Ascending aorta (tissue), 2 donors: ENCODE data around the gene SUPT20HL1. TPM values are rescaled to one million over a fixed set of nuclear protein-coding genes. Genes with fewer than 3 reads are reported as not detected.

ENCODE experiments used
- DNase-seq, 2 donors: peaks; one replicate each; pipeline ENCODE4 v3.0.0-alpha.2; 2019; ENCODE audit warnings: low spot score in 2 of 2
- H3K27ac ChIP-seq, 2 donors: fragments of 200-600 bp; sonication (generic); one replicate each; pipeline ENCODE4 v1.5.1; 2016 to 2017; ENCODE audit warnings: mild to moderate bottlenecking in 1 of 2
- H3K27me3 ChIP-seq: fragments of 200-600 bp; sonication (generic); one replicate; pipeline ENCODE4 v1.5.1; 2017
- H3K36me3 ChIP-seq, 2 donors: fragments of 200-600 bp; sonication (generic); one replicate each; pipeline ENCODE4 v1.5.1; 2016
- H3K4me1 ChIP-seq, 2 donors: fragments of 200-600 bp; sonication (generic); one replicate each; pipeline ENCODE4 v1.5.1; 2016 to 2017; ENCODE audit warnings: mild to moderate bottlenecking in 1 of 2
- H3K4me3 ChIP-seq, 2 donors: fragments of 200-600 bp; sonication (generic); one replicate each; pipeline ENCODE4 v1.5.1; 2016 to 2017; ENCODE audit warnings: mild to moderate bottlenecking in 1 of 2
- H3K9me3 ChIP-seq, 2 donors: fragments of 200-600 bp; sonication (generic); one replicate each; pipeline ENCODE4 v1.5.1; 2016
- CTCF ChIP-seq, 3 experiments: fragments of 200-600 bp in 2 of 3; fragments of 450-650 bp in 1 of 3; sonication (generic) in 2 of 3; IDR thresholded peaks; one replicate each; pipeline ENCODE4 v1.5.1; 2016 to 2019; ENCODE audit warnings: antibody characterized with exemption in 3 of 3, mild to moderate bottlenecking in 1 of 3, moderate library complexity in 1 of 3
- intact Hi-C: fragments of 100-400 bp; cut with DNase I; formaldehyde crosslinking; loops from one replicate; pipeline ENCODE4 v1.15.1; 2023
- total RNA-seq: library from RNA; depleted of rRNA; stranded (reverse); fragments of >200 nt; gene quantifications from one replicate; pipeline ENCODE4 v1.1.0, GENCODE V29; 2016

The SUPT20HL1 gene
- total RNA-seq, 1 donor from 2014 or later = 1.7 TPM

- H3K36me3 ChIP-seq = no peaks in the 10 kb centered on the region
- H3K27ac ChIP-seq = no peak overlapping the region
- no peaks in the 10 kb centered on the region for H3K4me1 ChIP-seq
- H3K4me3 ChIP-seq = no peak overlapping the region
- no peaks in the 10 kb centered on the region for H3K27me3 ChIP-seq
- no peaks in the 10 kb centered on the region for H3K9me3 ChIP-seq
- TF ChIP-seq CTCF (IDR thresholded peaks at IDR 0.05) = no peak
- intact Hi-C loops = no loop called here
- no peak for DNase-seq
Measured at GRCh38 chrX:24321741-24322395, 38.6 kb upstream of the SUPT20HL1 start.

- no peak for DNase-seq
- no peak overlapping the region for H3K27ac ChIP-seq
- H3K4me3 ChIP-seq = no peak overlapping the region
- no peak for TF ChIP-seq CTCF (IDR thresholded peaks at IDR 0.05)
- H3K9me3 ChIP-seq = no peaks in the 10 kb centered on the region
- no peaks in the 10 kb centered on the region for H3K4me1 ChIP-seq
- no peaks in the 10 kb centered on the region for H3K36me3 ChIP-seq
- intact Hi-C loops = no loop called here
- no peaks in the 10 kb centered on the region for H3K27me3 ChIP-seq
Measured at GRCh38 chrX:24325231-24325630, 35.2 kb upstream of the SUPT20HL1 start.

- Histone ChIP-seq H3K36me3 (no peaks in the 10 kb centered on the region), H3K27me3 (no peaks in the 10 kb centered on the region), H3K4me1 (no peaks in the 10 kb centered on the region), H3K27ac (no peak overlapping the region), H3K9me3 (no peaks in the 10 kb centered on the region), H3K4me3 (no peak overlapping the region)
- TF ChIP-seq CTCF (IDR thresholded peaks at IDR 0.05) = no peak
- intact Hi-C loops = no loop called here
- DNase-seq = no peak
Measured at GRCh38 chrX:24332878-24333277, 27.6 kb upstream of the SUPT20HL1 start.

DNA sequence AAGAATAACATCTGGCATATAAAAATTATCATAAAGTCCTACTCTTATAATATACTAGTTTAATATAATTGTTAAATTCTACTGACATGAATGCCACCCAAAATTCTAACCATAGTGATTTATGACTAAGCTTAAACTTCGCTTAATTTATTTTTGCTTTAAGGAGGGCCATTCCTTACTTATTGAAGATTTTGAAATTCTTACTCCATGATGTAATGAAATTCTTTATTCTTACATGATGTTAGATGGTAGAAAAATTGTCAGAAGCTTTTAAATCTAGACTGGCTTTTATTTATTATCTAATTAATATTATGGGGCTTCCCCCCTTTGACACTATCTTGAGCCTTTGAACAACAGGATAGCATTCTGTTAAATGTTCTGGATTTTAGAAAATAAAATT, 27.1 kb upstream of the SUPT20HL1 start:
- no peak overlapping the region for H3K27ac ChIP-seq
- H3K36me3 ChIP-seq = no peaks in the 10 kb centered on the region
- H3K4me3 ChIP-seq = no peak overlapping the region
- intact Hi-C loops = no loop called here
- DNase-seq = no peak
- no peaks in the 10 kb centered on the region for H3K4me1 ChIP-seq
- no peaks in the 10 kb centered on the region for H3K27me3 ChIP-seq
- TF ChIP-seq CTCF (IDR thresholded peaks at IDR 0.05) = no peak
- no peaks in the 10 kb centered on the region for H3K9me3 ChIP-seq

GRCh38 chrX:24334461-24334860, 26.0 kb upstream of the SUPT20HL1 start:
- H3K27me3 ChIP-seq = no peaks in the 10 kb centered on the region
- H3K9me3 ChIP-seq = no peaks in the 10 kb centered on the region
- TF ChIP-seq CTCF (IDR thresholded peaks at IDR 0.05) = no peak
- H3K4me1 ChIP-seq = no peaks in the 10 kb centered on the region
- H3K36me3 ChIP-seq = no peaks in the 10 kb centered on the region
- no peak overlapping the region for H3K4me3 ChIP-seq
- no peak for DNase-seq
- H3K27ac ChIP-seq = no peak overlapping the region
- intact Hi-C loops = no loop called here

DNA sequence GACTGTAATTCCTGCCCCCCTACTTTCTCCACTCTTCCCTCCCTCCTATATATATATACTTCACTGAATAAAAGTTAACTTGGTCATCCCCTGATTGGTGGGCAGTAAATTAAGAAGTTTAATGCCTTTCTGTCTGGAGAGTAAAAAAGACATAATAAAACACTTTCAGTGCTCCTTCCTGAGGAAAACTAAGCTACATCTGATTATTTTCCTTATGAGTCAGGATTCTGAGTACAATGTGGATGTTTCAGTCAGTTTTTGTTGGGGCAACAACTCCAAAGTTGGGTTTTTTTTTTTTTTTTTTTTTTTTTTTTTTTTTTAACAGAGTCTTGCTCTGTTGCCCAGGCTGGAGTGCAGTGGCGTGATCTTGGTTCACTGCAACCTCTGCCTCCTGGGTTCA, 24.6 kb upstream of the SUPT20HL1 start:
- Histone ChIP-seq H3K4me1 (no peaks in the 10 kb centered on the region), H3K4me3 (no peak overlapping the region), H3K9me3 (no peaks in the 10 kb centered on the region), H3K36me3 (no peaks in the 10 kb centered on the region), H3K27ac (no peak overlapping the region), H3K27me3 (no peaks in the 10 kb centered on the region)
- intact Hi-C loops = no loop called here
- DNase-seq = no peak
- no peak for TF ChIP-seq CTCF (IDR thresholded peaks at IDR 0.05)
